Stimulated activated naive CD4-positive, alpha-beta T cell (primary cell): ENCODE measurements around the gene COG3.

ENCODE experiments used
- DNase-seq, 6 experiments: peaks; one replicate each; lab custom pipeline; 2025; lab: John Stamatoyannopoulos, UW

Gene COG3

DNA sequence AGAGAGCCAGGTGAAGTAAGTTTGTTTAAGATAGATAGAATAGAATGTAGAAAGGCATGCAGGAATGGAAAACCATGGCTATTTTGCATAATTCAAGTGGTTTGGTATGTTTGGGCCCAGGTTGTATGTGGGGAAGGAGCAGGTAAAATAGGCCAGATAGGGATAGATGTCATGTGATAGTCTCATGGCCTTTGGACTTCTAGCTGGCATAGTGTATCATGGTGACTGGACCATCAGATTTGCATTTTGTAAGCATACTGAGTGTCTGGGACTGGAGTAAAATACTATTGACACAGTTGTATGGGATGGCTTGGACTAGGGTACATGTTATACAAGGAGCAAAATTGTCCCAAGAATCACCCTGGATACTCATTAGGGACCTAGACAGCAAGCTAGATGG, 38.9 kb downstream of the COG3 start:
- no peak for DNase-seq

DNA sequence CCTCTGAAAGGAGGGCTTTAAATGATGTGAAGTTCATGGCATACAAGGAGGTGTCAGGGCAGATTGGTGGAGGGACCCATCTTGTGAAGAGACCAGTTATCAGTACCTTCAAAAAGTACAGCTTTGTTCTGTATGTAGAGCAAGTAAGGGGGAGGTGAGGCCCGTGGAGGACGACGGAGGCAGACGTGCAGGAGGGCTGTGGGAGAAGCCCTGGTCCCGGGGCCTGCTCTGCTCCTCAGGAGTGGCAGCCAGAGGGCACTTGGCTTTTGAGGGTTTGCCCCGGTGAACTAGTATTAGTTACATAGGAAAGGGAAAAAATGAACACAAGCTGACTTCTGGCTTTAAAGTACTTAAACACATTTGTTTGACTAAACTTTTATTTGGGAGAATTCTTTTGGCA, 42.1 kb downstream of the COG3 start:
- DNase-seq: no peak

- DNase-seq: no peak
Observed at GRCh38 chr13:45508776-45509175, 44.0 kb downstream of the COG3 start.

DNA sequence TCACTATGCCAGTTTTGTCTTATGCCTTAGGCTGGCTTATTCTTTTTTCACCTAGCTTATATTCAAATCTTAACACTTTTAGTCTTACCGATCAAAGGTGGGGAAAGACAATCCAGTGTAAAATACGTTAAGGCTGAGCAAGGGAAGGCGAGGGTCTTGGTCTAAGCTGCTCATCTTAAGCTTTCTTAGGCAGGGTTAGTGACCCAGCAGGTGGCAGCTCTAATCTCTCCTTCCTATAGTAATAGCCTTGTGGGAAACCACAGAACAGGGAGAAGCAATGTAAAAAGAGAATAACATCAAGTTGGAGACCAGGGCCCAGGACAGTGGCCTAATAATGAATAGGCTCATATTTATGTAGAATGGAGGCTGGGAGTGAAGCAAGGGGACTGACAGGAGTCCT, 45.9 kb downstream of the COG3 start:
- no peak for DNase-seq

GRCh38 chr13:45511310-45512097, 46.8 kb downstream of the COG3 start:
- DNase-seq: peak in 4 of 6 experiments; percentile 4 to 71 (median 43)

DNA sequence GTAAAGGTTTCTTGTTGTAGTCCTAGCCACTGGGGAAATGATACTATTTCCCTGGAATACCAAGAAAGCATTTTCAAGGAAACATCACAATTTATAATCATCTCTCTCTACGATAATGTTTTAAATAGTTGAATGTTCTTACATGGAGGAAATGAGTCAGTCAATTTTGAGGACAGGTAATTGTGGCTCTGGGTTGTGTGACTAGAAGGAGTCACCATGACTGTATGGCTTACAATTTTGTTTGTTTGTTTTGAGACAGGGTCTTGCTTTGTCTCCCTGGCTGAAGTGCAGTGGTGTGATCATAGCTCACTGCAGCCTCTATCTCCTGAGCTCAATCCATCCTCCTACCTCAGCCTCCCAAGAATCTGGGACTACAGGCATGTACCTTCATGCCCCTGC, 47.4 kb downstream of the COG3 start:
- no peak for DNase-seq

GRCh38 chr13:45516757-45517156, 52.0 kb downstream of the COG3 start:
- DNase-seq: no peak

GRCh38 chr13:45518525-45519245, 53.9 kb downstream of the COG3 start:
- no peak for DNase-seq

DNA sequence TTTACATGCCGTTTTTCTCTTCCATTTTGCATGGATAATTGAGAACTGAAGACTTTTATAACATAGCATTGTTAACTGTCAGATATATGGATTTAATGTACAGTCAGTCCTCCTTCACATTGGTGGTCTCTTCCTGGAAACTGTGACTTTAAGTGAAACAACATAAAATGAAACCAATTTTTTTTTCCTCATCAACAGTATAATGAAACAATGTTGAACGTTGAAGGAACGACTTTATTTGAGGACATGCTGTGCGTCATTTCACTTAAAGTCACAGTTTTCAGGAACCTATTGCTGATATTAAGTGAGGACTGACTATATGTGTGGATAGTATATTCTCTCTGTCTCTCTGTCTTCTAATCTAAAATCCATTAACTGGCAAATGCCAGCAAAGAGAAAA, 54.8 kb downstream of the COG3 start:
- DNase-seq: no peak

GRCh38 chr13:45521297-45521696, 56.6 kb downstream of the COG3 start:
- no peak for DNase-seq

- no peak for DNase-seq
Observed at GRCh38 chr13:45522571-45522970, 57.8 kb downstream of the COG3 start.

DNA sequence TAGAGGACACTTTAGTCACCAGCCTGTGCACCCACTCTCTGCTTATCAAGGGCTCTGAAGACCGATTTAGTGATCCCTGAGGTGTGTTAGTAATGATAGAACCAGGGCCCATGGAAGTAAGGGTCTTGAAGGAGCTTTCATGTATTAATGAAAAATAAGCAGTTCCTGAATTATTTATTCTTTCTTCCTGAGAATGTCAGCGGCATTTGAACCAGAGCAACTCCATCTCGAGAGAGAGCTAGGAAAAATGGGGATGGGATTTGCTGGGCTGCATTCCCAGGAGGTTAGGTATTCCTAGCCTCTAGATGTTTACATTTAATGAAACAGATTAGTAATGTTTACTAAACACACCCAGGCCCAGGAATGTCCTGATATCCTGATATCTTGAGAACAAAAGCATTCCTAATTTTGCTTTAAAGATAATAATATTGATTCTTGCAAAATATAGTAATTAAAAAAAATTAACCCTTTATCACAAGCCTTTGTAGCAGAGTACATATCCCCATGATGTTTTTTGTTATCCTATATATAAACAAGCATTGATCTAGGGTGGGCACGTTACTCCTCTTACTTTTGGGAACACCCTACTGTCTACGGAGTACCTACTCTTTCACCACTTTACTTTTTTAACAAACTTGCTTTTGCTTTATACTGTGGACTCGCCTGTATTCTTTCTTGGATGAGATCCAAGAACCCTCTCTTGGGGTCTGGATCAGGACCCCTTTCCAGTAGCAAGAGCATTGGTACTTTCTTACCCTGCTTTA, 63.1 kb downstream of the COG3 start:
- no peak for DNase-seq

DNA sequence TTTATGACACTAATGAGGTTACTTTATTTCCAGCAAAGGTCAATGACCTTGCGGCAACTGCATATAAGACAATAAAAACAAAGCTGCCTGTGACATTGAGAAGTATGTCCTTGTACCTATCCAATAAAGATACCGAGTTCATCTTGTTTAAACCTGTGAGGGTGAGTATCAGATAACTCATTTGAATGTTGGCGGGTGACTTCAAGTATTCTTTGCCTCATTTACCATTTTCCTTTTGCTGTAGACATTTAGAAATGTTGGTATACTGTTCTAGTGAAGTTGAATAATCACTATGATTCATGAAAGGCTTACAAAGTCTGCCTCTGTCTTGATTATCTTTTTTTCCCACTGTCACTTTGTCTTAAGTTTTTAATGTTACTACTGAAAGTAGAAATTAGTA, 65.0 kb downstream of the COG3 start:
- DNase-seq: no peak

GRCh38 chr13:45534604-45535003, 69.9 kb downstream of the COG3 start:
- no peak for DNase-seq

DNA sequence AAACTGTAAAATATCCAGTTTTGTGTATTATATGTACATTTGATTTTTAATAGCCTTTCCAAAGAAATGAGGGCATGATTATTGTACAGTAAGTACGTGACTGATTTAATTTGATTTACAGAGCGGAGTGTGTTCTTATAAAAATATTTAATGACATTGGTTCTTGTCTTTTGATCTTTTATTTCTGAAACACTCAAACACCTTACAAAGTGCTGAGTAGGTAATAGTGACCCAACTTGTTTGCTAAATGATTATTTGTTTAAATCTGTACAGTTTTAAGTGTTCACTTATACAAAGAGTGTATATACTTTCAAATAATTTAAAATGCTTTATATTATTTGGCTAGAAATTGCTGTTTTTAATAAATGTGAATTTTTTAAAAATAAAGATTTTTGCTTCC, 71.5 kb downstream of the COG3 start:
- DNase-seq: no peak

DNA sequence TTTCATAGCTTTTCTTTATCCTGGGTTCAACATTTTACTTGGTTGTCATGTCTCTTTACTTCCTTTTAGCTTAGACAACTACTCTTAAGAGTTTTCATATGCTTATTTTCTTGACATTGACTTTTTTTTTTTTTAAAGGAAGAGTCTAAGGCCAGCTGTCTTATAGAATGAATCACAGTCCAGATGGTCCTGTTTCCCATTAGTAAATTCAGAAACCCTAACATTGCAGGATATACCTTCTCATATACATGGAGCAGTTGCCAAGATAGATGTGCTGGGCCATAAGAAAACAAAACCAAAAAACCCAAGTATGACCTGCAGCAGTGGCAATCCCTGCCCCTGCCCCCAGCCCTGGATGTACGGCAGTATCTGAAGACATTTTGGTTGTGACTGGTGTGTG, 72.8 kb downstream of the COG3 start:
- no peak for DNase-seq

- no peak for DNase-seq
Observed at GRCh38 chr13:45538382-45538781, 73.6 kb downstream of the COG3 start.

GRCh38 chr13:45540195-45540594, 75.5 kb downstream of the COG3 start:
- DNase-seq: no peak

DNA sequence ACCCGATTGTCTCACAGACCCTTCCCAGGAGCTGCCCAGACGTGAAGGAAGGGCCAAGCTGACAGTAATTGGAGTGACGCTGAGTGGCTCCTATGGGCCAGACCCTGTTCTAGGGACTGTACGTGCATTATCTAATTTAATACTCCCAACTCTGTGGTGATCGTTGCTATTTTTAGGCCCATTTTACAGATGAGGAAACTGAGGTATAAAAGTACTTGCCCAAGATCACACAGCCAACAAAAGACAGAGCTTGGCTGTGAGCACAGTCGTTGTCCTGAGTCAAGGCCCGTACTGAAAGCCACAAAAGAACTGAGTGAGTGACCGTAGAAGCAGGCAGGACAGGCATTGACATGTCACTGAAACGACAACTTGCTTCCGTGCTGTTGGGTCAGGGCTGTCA, 76.1 kb downstream of the COG3 start:
- no peak for DNase-seq

- DNase-seq: no peak
Observed at GRCh38 chr13:45541806-45542205, 77.1 kb downstream of the COG3 start.

GRCh38 chr13:45542391-45542790, 77.7 kb downstream of the COG3 start:
- DNase-seq: no peak

DNA sequence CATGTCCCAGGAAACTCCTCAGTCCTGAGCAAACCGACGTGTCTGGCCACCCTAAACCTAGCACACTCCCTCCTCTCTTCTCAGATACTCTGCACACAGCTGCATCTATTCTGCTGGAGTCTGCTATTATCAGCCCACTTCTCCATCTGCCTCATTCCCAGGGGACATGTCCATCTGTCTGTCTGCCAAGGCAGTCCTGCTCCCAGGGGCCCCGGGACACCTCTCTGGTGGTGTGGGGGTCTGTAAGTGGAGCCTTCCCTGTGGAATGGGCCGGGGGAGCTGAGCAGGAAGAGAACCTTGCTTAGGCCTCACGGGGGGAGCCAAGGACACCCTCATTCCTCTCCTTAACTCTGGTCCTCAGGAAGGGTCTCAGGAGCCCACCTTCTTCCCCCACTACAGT, 78.1 kb downstream of the COG3 start:
- DNase-seq: no peak

DNA sequence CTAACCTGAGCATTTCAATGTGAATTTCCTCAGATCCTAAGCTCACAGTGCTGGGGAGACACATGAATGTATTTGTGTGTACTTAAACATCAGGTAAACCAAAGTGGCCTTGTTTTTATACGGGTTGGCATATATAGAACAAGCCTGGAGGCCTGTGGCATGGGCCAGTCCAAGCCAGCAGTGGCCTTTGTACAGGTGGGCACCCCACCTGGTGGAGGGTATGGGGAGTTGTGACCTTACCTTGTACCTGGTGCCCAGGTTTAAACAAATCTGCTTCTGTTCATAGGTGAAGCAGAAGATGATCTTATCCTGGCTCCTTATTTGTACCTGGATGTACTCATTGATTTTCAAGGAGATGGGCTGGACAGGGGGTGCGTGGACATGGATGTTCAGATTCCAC, 79.8 kb downstream of the COG3 start:
- DNase-seq: no peak
